GM19372 (cell line): ENCODE measurements around the gene EPB41L4B.

Experiments
- ATAC-seq: cut with Tn5 transposase; IDR thresholded peaks from one replicate; pipeline ENCODE4 v1.9.1; 2021; ENCODE audit warnings: mild to moderate bottlenecking, low read depth, moderate library complexity; ENCODE audit not compliant: unreplicated experiment

EPB41L4B gene

DNA sequence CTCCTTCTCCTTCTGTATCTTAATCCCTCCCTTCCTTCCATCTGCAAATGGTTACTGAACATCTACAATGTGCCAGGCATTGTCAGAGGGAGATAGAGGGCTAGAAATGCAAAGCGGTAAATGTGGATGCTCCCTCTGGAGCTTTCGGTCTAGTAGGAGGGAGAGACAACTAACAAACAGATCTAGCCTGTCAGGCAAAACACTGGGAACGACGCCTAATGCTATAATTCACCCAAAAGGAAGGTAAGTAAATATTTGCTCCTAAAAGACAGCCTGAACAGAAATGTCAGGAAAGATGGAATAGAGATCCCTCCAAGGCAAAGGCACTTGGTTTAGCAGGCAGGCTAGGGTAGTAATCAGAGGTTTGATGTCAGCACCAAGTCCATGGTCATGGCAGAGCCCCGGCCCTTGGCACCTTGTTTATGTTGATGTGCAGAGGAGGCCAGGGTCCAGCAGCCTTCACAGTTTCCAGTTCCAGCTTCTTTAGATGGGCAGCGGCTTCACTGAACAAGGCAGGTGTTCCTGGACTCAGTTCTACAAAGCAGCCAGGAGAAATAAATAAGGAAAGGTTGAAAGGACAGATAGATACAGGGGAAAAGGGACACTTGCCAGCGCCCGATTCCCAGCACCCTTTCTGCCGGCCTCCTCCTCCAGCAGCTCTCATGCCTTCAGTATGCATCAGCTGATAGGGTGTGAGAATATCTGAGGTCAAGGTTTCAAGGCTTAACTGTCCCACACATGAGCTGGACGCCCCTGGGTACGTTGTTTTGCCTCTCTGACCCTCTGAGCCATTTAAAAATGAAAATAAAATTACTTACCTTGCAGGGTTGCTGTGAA is 107.4 kb downstream of the EPB41L4B start:
- ATAC-seq, result no peak

DNA sequence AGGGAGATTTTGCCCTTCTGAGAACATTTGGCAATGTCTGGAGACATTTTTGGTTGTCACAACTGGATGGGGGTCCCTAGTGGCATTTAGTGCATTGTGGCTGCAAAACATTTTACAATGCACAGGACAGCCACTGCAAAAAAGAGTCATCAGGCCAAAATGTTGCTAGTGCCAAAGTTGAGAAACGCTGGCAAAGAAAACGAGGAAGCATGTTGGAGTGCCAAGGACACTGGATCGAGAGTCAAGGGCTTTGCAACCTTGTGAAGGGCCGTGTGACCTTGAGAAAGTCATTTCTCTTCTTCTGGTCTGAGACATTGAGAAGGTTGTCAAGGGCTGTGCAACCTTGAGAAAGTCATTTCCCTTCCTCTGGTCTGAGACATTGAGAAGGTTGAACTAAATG is 108.1 kb downstream of the EPB41L4B start:
- ATAC-seq, result no peak

DNA sequence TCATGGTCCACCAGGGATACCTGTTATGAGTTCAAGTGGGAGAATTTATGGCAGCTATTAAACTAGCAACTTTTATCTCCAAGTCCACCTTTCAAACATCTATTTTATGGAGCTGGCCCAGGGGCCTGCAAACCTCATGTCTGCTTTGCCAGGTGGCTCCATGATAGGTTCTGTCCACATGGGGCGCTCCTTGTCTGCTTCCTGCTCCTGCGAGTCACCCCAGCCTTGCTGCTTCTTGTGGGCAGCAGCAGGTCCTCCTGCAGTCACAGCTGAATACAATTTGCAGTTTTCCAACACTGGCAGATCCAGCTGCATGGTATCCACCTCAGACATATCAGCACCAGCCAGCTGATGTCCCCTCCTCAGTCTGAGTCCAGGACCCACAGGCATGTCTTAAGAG is 114.2 kb downstream of the EPB41L4B start:
- no peak for ATAC-seq

DNA sequence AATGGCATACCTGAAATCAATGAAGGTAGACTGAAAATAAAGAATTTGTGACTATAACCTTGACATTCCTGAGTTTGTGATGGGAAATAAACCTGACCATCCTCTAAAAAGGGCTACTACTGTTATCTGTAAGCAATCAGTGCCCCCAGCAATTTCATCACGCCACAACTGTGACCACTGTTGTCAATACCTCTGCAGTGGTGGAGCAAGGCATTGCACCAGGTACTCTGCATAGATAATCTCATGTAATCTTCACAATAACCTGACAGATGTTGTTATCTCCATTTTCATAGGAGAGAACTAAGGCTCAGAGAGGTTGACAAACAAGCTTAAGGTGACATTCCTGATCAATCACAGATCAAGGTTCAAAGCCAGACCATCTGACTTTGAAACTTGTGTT is 115.3 kb downstream of the EPB41L4B start:
- ATAC-seq, result no peak

DNA sequence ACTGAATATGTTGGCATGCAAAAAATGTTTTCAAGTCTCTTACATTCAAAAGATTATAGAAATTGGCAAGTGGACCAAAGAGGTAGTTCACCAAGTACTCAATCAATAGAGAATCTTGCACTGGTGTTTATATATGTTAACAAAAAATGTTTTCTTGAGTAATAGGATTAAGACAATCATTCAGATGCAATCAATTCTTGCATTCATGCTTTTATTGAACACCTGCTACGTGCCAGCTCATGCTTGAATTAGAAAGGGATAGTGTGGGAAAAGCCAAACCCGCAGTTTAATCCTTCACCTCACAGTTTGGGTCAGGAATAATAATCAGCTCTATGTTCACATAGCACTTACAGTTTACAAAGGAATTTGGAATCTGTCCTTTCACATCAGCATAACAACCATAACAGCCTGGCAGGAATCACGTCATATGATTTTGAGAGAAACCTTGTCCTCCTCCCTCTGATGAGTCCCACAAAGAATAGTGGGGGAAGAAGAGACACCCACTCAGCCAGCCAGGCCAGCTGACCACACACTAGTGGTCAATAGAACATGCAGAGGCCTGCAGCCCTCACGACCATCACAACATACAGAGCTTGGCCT is 117.0 kb downstream of the EPB41L4B start:
- ATAC-seq, result no peak

DNA sequence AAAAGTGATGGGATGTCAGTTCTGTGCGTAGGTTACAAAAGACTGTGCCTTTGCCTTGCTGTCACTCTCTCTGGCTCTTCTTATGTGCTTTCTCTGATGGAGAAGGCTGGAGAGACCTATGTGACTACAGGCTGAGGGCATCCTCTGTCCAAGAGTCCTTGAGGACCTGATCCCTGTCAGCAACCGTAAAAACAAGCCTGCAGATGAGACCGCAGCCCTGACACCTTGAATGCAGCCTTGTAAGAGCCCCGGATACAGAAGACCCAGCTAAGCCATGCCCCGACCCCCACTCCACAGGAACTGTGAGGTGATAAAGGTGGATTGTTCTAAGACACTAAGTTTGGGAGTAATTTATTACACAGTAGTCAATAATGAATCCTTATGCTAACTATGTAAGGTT is 121.2 kb downstream of the EPB41L4B start:
- no peak for ATAC-seq

DNA sequence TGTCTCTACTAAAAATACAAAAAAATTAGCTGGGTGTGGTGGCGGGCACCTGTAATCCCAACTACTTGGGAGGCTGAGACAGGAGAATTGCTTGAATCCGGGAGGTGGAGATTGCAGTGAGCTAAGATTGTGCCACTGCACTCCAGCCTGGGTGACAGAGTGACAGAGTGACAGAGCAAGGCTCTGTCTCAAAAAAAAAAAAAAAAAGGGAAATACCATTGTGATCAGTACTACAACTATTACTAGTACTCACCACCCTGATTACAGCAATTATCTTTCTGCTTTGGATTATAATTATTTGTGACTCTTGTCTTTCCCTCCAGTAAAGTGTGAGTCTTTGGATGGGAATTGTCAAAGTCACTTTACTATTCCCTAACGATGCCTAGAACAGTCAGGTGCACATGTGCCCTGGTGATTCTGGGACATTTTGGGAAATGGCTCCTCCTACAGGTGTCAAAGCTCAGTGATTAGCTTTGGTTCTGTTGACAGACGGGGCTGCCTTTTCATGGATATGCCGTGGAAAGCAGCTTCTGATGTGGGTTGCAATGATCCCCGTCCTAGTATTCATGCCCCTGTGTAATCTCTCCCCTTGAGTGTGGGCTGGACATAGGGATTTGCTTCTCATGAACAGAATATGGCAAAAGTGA is 122.0 kb downstream of the EPB41L4B start:
- no peak for ATAC-seq

DNA sequence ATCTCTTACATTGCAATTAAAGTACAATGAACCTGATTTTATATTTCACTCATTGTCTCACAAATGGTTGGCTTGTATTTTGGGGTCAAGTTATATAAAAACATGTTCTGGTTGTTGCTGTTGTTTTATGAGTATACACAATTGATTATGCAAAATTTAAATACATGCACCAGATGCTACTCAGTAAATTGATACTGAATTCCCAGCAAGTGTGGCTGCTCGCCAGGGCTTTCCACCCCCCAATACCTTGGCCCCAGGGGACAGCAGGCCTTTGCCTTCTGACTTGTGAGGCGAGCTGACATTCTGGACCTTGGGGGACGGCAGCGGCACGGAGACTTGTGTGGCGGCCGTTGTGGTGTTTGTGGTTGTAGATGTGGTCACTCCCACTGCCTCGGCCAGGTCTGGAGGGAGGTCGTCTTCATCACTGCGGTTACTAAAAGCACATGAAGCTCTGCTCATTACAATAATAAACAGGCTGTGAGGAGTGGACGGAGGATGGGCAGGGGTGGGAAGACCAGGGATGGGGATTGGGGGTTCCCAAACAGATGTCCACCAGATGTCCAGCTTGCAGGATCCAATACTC is 126.8 kb downstream of the EPB41L4B start:
- ATAC-seq, result no peak

DNA sequence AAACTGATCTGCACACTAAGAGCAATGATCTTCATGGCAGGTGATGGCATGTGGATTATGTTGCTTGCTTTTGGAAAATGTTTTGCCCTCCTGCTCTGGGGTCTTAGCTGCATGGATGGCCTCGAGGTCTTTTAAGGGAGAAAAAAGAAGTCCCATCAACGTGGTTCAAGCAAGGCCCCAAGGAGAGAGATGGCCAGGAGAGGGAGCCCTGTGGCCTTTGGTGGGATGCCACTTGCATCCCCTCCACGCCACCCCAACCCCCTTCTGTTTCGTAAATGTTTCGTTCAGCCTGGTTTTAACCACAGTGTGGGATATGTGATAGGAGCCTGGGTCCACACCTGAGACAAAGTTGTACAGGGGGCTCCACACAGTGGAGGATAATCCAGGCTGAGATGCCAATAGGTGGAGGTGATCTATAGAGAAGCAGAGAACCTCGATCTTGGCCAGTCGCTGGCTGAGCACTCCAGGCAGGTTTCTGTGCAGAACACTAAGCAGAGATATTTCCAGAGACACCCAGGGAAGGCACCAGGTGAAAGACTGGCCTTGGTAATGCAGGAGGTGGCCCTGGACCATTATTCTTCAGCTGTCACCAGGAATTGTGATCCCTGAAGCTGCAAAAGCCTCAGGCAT is 128.0 kb downstream of the EPB41L4B start:
- no peak for ATAC-seq

DNA sequence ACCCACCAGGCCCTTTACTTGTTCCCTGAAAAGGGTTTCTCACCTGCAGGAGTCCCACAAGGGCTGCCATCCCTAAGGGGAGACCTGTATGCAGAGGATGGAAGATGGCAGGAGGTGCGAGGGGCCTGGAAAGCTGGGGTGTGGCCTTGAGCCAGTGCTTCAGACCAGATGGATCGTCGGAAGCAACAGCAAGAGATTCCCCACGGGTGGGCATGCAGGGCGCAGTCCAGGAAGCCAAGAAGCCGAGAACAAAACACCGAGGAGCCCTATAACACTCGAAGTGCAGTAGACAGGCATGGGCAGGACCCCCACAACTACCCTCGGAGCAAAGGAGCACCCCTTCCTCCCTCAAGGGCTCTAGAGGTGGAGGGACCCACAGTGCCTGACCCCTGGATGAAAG is 129.1 kb downstream of the EPB41L4B start:
- no peak for ATAC-seq

DNA sequence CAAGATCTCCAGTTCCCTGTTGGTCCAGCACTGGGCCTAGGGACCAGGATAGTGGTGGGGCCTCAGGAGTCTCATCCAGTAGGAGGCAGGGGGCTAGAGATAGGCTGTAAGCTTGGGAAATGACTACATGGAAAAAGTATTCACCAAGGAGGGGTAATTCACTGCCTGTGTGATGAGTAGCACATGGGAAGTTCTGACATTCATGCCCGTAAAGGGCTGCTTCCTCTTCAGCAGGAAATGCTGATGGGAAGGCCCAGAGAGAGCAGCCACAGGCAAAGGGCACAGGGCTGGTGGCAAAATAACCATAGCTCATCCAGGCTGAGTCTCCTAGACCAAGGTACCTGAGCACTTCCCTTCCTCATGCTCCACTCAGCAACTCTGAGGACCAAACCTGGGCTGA is 130.7 kb downstream of the EPB41L4B start:
- no peak for ATAC-seq

DNA sequence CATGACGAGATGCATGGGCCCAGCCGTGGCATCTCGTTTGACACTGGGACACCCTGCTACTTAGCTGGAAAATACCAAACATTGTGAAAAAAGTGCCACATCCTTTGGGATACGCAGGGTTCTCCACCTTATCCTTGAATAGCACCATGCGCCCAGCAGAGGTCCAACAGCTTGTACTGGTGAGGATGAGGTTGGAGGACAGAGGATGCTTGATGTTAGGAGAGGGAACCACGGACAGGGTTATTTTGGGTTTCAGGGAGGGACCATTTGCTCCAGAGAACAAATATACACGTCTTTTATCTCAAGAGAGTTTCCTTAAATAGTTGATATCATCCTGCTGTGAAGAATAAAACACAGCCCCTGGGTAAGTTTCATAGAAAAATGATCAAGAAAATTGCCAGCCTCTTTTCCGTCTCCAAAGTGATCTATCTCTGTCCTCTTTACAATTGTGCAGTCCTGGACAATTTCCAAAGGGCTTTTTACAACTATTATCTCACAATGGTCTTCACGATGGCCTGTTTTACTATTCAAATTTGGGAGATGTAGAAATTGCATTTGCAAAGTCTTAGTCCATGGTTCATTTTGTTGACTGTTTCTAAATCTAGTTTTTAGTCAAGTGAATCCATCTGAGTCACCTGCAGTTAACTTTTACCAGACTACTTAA is 133.9 kb downstream of the EPB41L4B start:
- no peak for ATAC-seq

DNA sequence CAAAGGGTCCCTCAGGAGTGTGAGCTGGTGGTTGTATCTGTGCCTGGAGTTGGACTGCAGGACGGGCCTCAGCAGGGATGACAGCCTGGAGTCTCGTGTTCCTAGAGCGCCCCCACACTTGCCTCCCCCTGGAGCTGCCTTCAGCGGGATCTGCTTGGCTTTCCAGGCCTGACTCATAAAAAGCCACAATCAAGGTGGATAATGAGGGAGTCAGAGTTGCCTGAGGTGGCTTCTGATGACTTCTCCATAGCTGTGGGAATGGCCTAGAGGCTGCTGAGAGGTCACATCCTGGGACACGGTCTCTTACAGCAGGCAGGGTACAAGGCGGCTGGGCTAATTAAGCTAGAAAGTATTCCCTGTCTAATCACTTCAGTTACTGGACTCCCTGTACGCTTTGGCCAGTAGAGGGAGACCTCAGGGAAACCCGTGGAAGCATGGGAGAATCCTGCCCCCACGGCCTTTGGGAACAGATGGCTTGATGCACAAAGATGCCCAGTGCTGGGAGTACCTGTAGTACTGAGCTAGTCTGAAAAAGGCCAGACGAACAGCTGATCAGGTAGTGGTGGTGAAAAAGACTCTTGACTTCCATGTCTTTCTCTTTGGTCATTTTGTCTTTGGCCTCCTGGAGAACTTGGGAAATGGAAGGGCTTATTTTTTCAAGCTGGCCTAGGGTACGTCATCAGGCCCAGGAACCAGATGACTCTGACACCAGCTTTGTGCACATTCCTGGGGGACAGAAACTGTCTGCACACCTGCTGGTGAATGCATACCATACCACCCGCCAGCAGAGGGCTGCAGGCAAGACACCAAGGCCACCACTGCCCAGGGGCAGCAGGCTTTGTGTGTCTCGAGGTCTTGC is 137.7 kb downstream of the EPB41L4B start:
- no peak for ATAC-seq

DNA sequence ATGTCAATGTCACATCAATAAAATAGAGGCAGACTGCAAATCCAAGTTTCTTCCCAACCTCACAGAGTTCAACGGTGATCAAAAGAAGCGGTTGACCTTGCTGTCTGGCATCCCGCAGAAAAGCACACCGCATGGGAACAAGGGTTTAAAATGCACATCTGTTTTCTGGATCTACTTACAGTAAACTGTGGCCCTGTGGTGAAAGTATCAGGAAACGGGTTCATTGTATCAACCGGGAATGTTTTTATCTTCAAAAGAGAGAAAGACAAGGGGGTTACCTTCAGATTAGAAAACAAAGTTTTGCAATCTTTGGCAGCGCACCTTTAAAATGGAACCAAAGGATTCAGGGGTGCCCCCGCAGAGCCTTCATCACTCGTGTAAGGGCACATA is 138.3 kb downstream of the EPB41L4B start:
- no peak for ATAC-seq

DNA sequence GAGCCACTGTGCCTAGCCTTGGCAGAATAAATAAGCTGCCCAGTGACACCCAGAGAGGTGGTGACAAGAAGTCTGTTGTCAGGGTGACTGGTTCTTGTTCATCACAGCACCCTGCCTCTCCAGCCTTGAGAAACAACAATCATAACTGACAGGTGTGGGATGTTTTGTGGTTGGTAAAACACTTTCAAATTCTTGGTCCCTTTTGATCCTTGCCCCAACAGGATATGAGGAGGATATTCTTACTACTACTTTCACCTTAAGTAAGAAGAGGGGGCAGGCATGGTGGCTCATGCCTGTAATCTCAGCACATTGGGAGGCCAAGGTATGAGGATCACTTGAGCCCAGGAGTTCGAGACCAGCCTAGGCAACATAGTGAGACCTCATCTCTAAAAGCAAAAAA is 139.6 kb downstream of the EPB41L4B start:
- ATAC-seq, result no peak

DNA sequence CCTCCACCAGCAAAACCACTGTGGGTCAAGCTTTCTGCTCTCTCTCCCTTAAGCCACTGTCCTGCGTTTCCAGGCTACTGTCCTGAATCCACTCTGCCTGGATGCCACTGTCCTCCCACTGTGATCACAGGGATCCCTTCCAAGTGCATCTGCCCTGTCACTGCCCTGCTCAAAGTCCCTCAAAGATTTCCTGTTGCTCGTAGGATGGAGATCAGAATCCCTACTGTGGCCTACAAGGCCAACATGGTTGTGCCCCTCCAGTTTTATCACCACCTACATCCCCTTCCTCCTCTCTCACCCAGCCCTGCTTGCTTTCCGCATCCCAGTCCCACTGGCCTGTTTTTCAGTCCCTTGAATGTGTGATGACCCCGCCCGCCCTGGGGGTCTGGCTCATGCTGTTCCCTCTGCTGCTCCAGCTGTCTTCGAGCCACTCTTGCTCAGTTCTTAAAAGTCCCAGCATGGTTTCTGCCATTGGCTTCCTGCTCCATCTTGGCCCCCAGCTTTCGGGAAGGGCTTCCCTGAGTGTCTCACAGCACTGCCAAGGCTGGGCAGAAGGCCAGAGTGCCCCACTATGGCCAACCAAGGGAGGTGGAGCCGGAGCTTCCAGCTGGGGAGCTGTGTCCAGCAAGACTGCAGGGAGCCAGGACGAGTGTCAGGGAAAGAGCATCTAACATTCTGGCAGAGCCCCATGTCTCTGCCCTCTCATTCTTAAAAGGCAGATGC is 140.9 kb downstream of the EPB41L4B start:
- no peak for ATAC-seq

DNA sequence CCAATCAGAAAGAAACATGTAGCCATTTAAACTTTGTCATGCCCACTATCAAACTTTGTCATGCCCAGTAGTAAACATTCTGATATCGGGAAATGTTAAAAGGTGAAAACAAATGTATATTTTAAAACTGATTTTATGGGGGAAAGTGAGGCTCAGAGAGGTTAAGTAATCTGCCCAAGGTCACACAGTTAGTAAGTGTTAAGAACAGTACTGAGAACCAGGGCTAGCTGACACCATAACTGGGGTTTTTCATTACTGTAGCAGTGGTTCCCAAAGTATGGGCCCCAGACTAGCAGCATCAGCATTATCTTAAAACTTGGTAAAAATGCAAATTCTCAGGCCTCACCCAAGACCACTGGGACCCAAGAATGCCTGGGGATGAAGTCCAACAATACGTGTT is 143.9 kb downstream of the EPB41L4B start:
- ATAC-seq, result no peak

DNA sequence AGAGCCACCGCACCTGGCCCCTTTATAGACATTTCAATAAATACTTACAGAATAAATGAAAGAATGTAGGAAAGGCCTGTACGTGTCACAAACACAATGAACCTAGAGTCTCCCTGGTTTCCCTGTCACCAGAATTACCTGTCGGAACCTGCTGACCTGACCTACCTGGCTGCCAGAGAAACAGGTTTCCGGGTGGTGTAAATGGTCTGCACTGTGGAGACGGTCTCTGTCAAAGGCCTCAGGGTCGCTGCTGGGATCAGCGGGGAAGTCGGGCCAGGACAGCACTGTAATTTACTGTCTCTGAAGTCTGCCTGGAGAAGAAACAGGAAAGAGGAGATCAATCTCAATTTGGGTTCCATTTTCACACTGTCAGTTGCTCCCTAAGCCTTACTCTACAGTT is 144.5 kb downstream of the EPB41L4B start:
- ATAC-seq, result no peak

DNA sequence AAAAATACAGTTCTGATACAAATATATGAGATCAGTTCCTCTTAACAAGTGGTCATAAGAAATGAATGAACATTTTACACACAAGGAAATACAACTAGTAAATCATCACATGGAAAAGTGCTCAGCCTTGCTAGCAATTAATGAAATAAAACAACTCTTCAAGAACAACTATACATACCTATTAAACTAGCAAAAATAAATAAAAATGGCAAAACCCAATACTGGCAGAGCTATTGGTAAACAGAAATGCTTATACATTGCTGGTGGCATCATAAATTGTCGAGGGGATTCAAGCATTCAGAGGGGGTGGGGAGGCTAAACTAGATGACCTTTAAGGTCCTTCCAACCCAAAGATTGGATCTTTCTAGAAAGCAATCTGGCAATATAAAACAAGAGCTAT is 147.9 kb downstream of the EPB41L4B start:
- no peak for ATAC-seq
